Heart left ventricle (tissue), 16 donors: ENCODE measurements around the gene EHMT1. TPM values are rescaled to one million over a fixed set of nuclear protein-coding genes. Genes with fewer than 3 reads are reported as not detected.

ENCODE experiments used
- ATAC-seq, 4 donors: fragments of 200-7000 bp; cut with Tn5 transposase; one replicate each; pipeline ENCODE4 v1.9.1; 2020 to 2022; ENCODE audit warnings: moderate library complexity in 4 of 4, mild to moderate bottlenecking in 3 of 4, moderate number of reproducible peaks in 1 of 4
- DNase-seq, 5 donors: peaks; one replicate each; pipeline ENCODE4 v3.0.0-alpha.2; 2020
- H3K27ac ChIP-seq, 12 donors: fragments of 200-600 bp; sonication (generic) in 4 of 12; one replicate each; pipeline versions ENCODE4 v1.5.0 to v1.8.0; 2016 to 2022; ENCODE audit warnings: mild to moderate bottlenecking in 2 of 12
- H3K27me3 ChIP-seq, 9 donors: fragments of 200-600 bp; sonication (generic) in 2 of 9; one replicate each; pipeline versions ENCODE4 v1.5.1 to v1.8.0; 2016 to 2022; ENCODE audit warnings: mild to moderate bottlenecking in 3 of 9
- H3K36me3 ChIP-seq, 9 donors: fragments of 200-600 bp; sonication (generic) in 2 of 9; one replicate each; pipeline versions ENCODE4 v1.5.0 to v1.8.0; 2018 to 2022; ENCODE audit warnings: mild to moderate bottlenecking in 2 of 9
- H3K4me1 ChIP-seq, 12 donors: fragments of 200-600 bp; sonication (generic) in 4 of 12; one replicate each; pipeline versions ENCODE4 v1.5.0 to v1.8.0; 2016 to 2022; ENCODE audit warnings: mild to moderate bottlenecking in 3 of 12
- H3K4me3 ChIP-seq, 12 donors: fragments of 200-600 bp; sonication (generic) in 4 of 12; one replicate each; pipeline versions ENCODE4 v1.5.0 to v1.8.0; 2017 to 2022; ENCODE audit warnings: mild to moderate bottlenecking in 9 of 12, moderate library complexity in 4 of 12
- H3K9me3 ChIP-seq, 12 donors: fragments of 200-600 bp; sonication (generic) in 4 of 12; one replicate each; pipeline versions ENCODE4 v1.5.0 to v1.8.0; 2016 to 2022; ENCODE audit warnings: mild to moderate bottlenecking in 1 of 12
- CTCF ChIP-seq, 12 donors: fragments of 200-600 bp; sonication (generic) in 4 of 12; IDR thresholded peaks; one replicate each; pipeline versions ENCODE4 v1.5.0 to v1.8.0; 2018 to 2022; ENCODE audit warnings: antibody characterized with exemption in 12 of 12, mild to moderate bottlenecking in 5 of 12
- POLR2A ChIP-seq, 2 donors: fragments of 450-650 bp; IDR thresholded peaks; one replicate each; pipeline ENCODE4 v1.6.1; 2017; ENCODE audit warnings: antibody characterized with exemption in 2 of 2, mild to moderate bottlenecking in 2 of 2, moderate library complexity in 2 of 2
- WGBS, 4 donors: extraction: QIAGEN DNeasy Blood & Tissue Kit in 2 of 4; methylation state at CpG; one replicate each; pipeline versions ENCODE4 v1.1.5 to v1.1.7; 2013 to 2018; 5-methylcytosine and 5-hydroxymethylcytosine counted together
- intact Hi-C, 10 donors: fragments of 100-400 bp; cut with DNase I; formaldehyde crosslinking; loops; one replicate each; pipeline versions ENCODE4 v1.11.1 to v1.14.2; 2022
- polyA plus RNA-seq, 2 donors: library from polyadenylated mRNA; stranded (reverse); fragments of 200-250 nt; gene quantifications; one replicate each; pipeline ENCODE4 v1.2.3, GENCODE V29; 2013
- total RNA-seq, 9 donors: library from RNA; depleted of rRNA in 2 of 9; stranded (reverse); fragments of >200 nt in 2 of 9; fragmentation: NEBNext Ultra II Directional in 3 of 9; extraction: Animal tissue kit (Norgen Biotek cat#: 25700) in 3 of 9; gene quantifications; one replicate each; pipeline versions ENCODE4 v1.1.0 to v1.2.4, GENCODE V29; 2016 to 2023
- donor health status: ischemic (EF 13 %, LVEDD 7.1; RV severe dilation, severe dysfunction).
- donor health status: healthy with polysubstance abuse.
- donor health status: DM: no; HTN: yes; CAD: no.
- donor health status: DM: no; HTN: no; CAD: no.
- donor health status: ischemic (EF 25% LVEDD 6.9; RV normal size, moderate dysfunction).
- donor health status: ischemic (EF 25% LVEDD 5.7; RV mildly dilated, moderate dysfunction).
- donor health status: healthy.
- donor health status: DM: yes; HTN: yes; CAD: no.
- donor health status: ischemic (EF 35%, LVEDD 5.7; RV mildly dilated, moderate dysfunction).
- donor health status: nonischemic (EF 11% LVEDD 7.7; RV severe dilation, severe dysfunction).
- donor health status: DM: yes; HTN: yes; CAD: no.
- donor health status: PGD.
- donor health status: ischemic (EF 29% LVEDD 5.4; RV normal size, mild dysfunction).
- donor health status: nonischemic (EF 23%, LVEDD 6.1; RV moderate dilation, normal function).

Gene EHMT1
- total and polyA plus RNA-seq, 11 donors: 24.5 to 55.9 (median 28.9) TPM

DNA sequence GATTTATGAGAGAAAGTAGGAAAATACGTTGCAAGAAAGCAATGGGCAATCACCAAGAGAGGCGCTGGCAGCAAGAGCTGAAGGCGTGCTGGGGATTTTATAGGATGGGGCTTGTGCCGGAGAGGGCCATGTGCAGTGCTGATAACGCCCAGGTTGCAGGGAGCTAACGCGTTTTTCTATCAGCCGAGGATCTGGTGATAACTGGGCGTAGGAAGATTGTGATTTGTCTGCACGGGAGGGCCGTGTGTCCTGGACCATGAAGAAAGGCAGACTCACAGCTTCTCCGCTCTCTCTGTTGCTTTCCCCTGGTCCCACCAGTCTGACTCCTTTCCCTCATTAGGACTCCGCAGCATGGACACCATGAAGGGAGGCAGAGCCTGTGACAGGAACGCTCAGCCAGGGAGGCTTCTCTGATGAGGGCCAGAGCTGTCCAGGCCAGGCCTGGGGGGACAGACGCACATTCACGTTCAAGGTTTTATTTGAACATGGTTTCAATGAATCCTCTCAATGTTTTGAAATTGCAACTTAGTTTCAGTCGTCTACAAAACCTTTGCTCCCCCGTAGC, 246.9 kb downstream of the EHMT1 start:
- WGBS, 4 donors: 43 to 57% (median 47%) methylated on average over 18 of the region's 18 CpGs
- peaks cover 0 to 33% (median 5%) of the 10 kb centered on the region in 9 donors for H3K27me3 ChIP-seq
- H3K36me3 ChIP-seq: no peaks in the 10 kb centered on the region

GRCh38 chr9:137866226-137867141, 247.7 kb downstream of the EHMT1 start:
- Histone ChIP-seq H3K9me3 (peaks cover 0 to 17% (median 0%) of the 10 kb centered on the region in 12 donors), H3K36me3 (no peaks in the 10 kb centered on the region), H3K4me3 (no peak overlapping the region), H3K4me1 (peaks cover 0 to 4% (median 0%) of the 10 kb centered on the region in 12 donors), H3K27me3 (peaks cover 0 to 33% (median 5%) of the 10 kb centered on the region in 9 donors), H3K27ac (no peak overlapping the region)
- ATAC-seq: no peak
- WGBS, 4 donors: 34 to 43% (median 40%) methylated on average over 19 to 21 of the region's 21 CpGs
- no peak for DNase-seq
- TF ChIP-seq POLR2A (IDR thresholded peaks at IDR 0.05): no peak
- TF ChIP-seq CTCF (IDR thresholded peaks at IDR 0.05): no peak
- intact Hi-C loops: no loop called here

More for the DNA sequence above, 246.9 kb downstream of the EHMT1 start:
- DNase-seq: no peak
- H3K9me3 ChIP-seq: peaks cover 0 to 25% (median 3%) of the 10 kb centered on the region in 12 donors
- no peak for TF ChIP-seq POLR2A (IDR thresholded peaks at IDR 0.05)
- no peak for TF ChIP-seq CTCF (IDR thresholded peaks at IDR 0.05)
- intact Hi-C loops: no loop called here
- no peak for ATAC-seq
- no peak overlapping the region for H3K27ac ChIP-seq
- peaks cover 0 to 4% (median 0%) of the 10 kb centered on the region in 12 donors for H3K4me1 ChIP-seq
- H3K4me3 ChIP-seq: no peak overlapping the region

GRCh38 chr9:137870432-137870831, 251.6 kb downstream of the EHMT1 start:
- no peak overlapping the region for H3K27ac ChIP-seq
- peaks cover 0 to 33% (median 9%) of the 10 kb centered on the region in 9 donors for H3K27me3 ChIP-seq
- no peaks in the 10 kb centered on the region for H3K36me3 ChIP-seq
- ATAC-seq (no peak), DNase-seq (no peak)
- TF ChIP-seq POLR2A (IDR thresholded peaks at IDR 0.05) (no peak), CTCF (IDR thresholded peaks at IDR 0.05) (no peak)
- H3K9me3 ChIP-seq: peaks cover 0 to 10% (median 0%) of the 10 kb centered on the region in 12 donors
- H3K4me3 ChIP-seq: no peak overlapping the region
- H3K4me1 ChIP-seq: peaks cover 0 to 4% (median 0%) of the 10 kb centered on the region in 12 donors
- WGBS, 4 donors: 67 to 75% (median 73%) methylated on average over 3 of the region's 3 CpGs
- intact Hi-C loops: no loop called here

DNA sequence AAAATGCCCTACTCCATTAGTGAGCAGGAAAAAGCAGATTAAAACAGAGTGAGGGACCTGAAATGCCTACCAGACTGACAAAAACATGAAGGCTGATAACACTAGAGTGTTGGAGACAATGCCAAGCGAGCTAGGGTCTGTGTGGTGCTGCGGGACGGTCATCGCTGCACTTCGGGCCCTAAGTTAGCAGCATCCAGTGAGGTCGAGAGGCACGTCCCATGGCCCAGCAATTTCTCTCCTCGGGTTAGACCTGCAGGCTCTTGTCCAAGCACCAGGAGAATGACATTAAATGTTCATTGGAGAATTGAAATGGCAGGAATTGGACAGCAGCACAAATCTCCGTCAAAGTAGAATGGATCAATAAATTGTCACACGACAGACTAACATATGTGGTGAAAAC, 253.5 kb downstream of the EHMT1 start:
- no peak overlapping the region for H3K27ac ChIP-seq
- H3K9me3 ChIP-seq: peaks cover 0 to 10% (median 0%) of the 10 kb centered on the region in 12 donors
- TF ChIP-seq CTCF (IDR thresholded peaks at IDR 0.05): no peak
- no peak for TF ChIP-seq POLR2A (IDR thresholded peaks at IDR 0.05)
- ATAC-seq (no peak), DNase-seq (no peak)
- intact Hi-C loops: no loop called here
- H3K4me1 ChIP-seq: no peaks in the 10 kb centered on the region
- no peak overlapping the region for H3K4me3 ChIP-seq
- no peaks in the 10 kb centered on the region for H3K36me3 ChIP-seq
- 79 to 83% (median 80%) methylated on average over 10 of the region's 10 CpGs for WGBS, 4 donors
- H3K27me3 ChIP-seq: peaks cover 9 to 38% (median 24%) of the 10 kb centered on the region in 9 donors
